ENCODE data around the gene FAM200A.
"Not testable (repeated sequence)": the region's sequence is repeated elsewhere in the genome, so short reads cannot be mapped to it uniquely, and the experiment has no call there.

DNA sequence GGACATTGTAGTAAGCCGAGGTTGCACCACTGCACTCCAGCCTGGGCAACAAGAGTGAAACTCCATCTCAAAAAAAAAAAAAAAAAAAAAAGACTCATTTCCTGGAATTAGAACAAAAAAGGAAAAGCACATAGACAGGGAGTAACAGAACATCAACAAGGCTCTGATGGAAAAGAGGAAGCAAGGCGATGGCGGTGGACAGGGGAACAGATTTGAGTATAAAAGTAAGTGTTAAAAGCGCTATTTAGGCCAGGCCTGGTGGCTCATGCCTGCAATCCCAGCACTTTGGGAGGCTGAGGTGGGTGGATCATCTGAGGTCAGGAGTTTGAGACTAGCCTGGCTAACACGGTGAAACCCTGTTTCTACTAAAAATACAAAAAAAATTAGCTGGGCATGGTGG, 6.6 kb downstream of the FAM200A start:
- TF ChIP-seq, protein P1, sequence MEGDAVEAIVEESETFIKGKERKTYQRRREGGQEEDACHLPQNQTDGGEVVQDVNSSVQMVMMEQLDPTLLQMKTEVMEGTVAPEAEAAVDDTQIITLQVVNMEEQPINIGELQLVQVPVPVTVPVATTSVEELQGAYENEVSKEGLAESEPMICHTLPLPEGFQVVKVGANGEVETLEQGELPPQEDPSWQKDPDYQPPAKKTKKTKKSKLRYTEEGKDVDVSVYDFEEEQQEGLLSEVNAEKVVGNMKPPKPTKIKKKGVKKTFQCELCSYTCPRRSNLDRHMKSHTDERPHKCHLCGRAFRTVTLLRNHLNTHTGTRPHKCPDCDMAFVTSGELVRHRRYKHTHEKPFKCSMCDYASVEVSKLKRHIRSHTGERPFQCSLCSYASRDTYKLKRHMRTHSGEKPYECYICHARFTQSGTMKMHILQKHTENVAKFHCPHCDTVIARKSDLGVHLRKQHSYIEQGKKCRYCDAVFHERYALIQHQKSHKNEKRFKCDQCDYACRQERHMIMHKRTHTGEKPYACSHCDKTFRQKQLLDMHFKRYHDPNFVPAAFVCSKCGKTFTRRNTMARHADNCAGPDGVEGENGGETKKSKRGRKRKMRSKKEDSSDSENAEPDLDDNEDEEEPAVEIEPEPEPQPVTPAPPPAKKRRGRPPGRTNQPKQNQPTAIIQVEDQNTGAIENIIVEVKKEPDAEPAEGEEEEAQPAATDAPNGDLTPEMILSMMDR (IDR thresholded peaks at IDR 0.05), result not testable (repeated sequence)
- TF ChIP-seq POLR2A, EP300 (IDR thresholded peaks at IDR 0.05): not testable (repeated sequence)

Measured in tibial nerve (tissue), 4 donors.